ENCODE results near the gene GPR137.

Gene GPR137

DNA sequence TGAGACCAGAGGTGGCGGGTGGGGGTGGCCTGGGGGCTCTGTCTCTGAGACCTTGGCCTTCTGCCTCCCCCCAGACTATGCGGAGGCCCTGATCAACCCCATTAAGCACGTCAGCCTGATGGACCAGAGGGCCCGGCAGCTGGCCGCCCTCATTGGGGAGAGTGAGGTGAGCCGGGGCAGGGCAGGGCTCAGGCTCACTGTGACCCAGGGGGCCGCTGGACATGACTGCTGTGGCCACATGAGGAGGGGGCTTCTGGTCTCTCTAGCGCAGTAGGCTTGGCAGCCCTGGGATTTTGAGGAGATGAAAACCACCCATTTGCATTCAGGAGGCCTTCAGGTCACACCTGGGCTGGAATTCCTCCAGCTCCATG, 21.7 kb upstream of the GPR137 start:
- no peak for DNase-seq (ENCODE audit: low read depth)

GRCh38 chr11:64264371-64264852, 21.2 kb upstream of the GPR137 start:
- DNase-seq (ENCODE audit: low read depth), result no peak

DNA sequence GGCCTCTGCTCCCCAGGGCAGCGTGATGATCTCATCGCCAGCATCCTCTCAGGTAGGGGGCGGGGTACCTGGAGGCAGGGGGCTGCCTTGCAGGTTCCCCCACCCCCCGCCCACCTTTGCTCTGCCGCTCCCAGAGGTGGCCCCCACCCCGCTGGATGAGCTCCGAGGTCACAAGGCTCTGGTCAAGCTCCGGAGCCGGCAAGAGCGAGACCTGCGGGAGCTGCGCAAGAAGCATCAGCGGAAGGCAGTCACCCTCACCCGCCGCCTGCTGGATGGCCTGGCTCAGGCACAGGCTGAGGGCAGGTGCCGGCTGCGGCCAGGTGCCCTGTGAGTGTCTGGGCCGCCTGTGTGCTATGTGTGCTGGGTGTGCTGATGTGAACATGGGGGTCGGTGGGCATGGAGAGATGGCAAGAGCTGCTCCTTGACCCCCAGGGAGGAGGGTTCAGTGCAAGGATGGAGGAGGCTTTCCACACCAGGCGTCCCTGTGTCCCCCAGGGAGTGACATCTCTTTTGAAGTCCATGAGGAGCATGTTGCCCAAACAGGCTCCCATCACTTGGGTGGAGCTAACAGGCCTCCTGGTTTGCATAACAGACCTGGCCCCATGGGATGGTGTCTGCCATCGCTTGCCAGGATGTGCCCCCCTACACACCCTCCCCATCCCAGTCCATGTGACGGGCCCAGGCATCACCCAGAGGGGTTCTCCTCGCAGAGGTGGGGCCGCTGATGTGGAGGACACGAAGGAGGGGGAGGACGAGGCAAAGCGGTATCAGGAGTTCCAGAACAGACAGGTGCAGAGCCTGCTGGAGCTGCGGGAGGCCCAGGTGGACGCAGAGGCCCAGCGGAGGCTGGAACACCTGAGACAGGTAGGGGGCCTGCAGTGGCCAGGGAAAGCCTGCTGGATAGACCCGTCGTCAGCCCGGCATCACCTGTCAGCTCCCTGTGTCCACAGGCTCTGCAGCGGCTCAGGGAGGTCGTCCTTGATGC, 20.2 kb upstream of the GPR137 start:
- DNase-seq (ENCODE audit: low read depth), result no peak

DNA sequence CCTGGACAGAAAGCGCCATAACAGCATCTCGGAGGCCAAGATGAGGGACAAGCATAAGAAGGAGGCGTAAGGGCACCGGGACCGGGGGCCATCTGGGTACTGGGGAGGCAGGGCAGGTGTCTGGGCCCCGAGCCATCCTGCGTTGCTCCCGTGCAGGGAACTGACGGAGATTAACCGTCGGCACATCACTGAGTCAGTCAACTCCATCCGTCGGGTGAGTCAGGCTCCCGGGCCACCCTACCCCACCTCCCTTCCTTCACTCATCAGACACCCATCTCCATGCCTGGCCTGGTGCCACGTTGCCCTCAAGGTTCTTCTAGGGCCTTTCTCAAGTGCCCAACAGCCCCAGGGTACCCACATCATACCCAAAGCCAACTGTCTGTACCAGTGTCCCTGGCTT, 19.3 kb upstream of the GPR137 start:
- no peak for DNase-seq (ENCODE audit: low read depth)

DNA sequence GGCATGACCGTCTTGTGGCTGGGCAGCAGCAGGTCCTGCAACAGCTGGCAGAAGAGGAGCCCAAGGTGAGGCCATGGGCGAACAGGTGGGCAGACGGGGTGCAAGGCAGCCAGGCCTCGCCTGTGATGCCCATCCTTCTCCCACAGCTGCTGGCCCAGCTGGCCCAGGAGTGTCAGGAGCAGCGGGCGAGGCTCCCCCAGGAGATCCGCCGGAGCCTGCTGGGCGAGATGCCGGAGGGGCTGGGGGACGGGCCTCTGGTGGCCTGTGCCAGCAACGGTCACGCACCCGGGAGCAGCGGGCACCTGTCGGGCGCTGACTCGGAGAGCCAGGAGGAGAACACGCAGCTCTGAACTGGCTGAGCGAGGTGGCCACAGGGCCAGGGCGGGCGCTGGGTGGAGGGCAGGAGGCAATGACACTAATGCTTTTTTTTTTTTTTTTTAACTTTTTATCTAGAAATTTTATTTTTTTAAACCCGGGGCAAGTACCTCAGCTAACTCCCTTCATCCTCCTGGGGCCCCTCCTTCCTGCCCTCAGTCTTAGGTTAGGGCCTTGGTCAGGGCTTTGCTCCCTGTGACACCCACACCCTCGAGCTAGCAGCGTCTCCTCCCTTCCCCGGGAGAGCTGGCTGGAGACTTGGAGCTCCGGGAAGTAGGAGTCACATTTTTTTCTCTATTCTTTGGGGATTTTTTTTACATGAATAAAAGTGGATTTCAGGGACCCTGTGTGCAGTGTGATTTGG, 18.3 kb upstream of the GPR137 start:
- no peak for DNase-seq (ENCODE audit: low read depth)

GRCh38 chr11:64268025-64268892, 17.4 kb upstream of the GPR137 start:
- no peak for DNase-seq (ENCODE audit: low read depth)

- no peak for DNase-seq (ENCODE audit: low read depth)
Observed at GRCh38 chr11:64268893-64269539, 16.6 kb upstream of the GPR137 start.

DNA sequence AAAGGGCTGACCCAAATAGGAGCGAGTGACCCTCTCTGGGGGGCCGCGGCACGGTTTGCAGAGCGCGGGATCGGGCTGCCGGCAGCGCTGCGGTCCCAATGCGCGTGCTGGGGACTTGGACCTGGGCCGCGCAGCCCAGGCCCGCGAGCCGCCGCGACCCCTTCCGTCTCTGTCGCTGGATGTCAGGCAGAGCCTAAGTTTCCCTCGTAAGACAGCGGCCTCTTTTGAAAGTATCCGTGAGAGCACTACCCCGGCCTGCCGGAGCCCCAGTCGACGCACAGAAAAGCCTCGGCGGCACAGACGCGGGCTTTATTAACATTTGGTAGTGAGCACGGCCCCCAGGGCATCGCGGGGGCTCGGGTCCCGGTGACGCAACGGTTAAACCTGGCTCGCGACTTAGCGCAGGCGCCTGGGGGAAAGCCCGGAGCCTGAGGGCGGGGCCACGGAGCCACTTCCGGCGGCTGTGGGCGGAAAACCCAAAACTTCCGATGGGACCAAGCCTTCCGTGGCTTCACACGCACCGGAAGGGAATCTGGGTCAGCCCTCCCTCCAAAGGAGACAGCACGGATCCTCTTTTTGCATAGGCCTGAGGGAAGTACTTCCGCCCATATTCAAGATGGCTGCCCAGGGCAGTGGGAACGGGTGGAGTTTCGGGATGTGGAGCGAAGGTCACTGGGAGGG, 16.0 kb upstream of the GPR137 start:
- peak; percentile 100 for DNase-seq (ENCODE audit: low read depth)

DNA sequence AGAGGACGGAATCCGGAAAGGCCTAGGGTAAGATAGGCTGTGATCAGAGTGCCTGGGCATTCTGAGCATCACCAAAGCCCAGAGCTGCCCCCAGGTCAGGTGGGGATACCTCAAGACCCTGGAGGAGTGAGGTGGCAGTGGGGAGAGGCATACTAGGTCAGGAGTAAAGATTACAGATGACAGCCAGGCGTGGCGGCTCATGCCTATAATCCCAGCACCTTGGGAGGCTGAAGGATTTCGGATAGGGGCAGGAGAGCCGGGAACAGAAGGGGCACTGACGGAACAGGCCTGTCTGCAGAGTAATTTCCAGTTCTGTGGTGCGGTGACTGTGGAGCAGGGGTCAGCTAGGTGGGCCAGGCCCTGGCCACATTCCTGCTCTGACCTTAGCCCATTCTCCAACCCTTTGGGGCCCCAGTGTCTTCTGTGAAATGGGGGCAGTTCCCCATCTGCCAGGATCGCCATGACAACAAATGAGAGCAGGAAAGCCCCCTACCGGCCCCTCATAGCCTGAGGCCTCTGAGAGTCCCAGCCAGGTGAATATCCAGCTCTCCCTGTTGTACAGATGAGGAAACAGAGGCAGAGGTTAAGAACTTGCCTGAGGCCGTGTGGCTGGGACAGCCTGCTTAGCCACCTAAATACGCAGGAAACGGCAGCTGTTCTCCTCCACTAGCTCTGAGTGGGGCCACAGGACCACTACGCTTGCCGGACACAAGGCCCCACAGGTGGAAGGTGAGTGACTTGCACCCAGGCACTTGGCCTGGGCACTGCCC, 10.4 kb upstream of the GPR137 start:
- DNase-seq (ENCODE audit: low read depth), result no peak

- DNase-seq (ENCODE audit: low read depth), result no peak
Observed at GRCh38 chr11:64275841-64276240, 9.8 kb upstream of the GPR137 start.

GRCh38 chr11:64276653-64277431, 8.8 kb upstream of the GPR137 start:
- DNase-seq (ENCODE audit: low read depth), result no peak

DNA sequence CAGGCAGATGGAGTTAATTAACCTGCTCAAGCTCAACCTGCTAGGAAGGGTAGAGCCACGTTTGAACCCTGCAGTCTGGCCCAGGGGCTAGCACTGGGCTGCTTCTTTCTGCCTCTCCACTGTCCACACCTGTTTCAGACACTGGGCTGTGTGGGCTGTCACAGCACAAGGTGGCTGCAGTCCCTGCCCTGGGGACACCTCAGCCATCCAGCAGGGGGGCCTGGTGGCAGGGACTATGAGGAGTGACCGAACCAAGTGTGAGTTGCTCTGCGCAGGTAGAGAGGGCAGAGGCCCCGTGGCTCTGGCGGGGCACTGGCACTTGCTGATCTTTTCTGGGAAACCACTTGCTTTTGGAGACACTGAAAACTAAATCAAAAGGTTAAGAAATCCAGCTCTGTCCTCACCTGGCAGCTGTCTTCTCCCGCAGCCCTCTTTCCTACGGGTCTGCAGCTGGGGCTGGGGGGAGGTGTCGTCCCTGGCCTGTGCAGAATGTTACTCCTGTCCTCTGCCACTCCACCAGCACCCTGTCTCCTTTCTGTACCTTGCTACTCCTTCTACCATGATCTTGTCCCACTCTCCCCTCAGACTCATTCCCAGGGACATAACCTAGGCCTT, 7.0 kb upstream of the GPR137 start:
- no peak for DNase-seq (ENCODE audit: low read depth)

DNA sequence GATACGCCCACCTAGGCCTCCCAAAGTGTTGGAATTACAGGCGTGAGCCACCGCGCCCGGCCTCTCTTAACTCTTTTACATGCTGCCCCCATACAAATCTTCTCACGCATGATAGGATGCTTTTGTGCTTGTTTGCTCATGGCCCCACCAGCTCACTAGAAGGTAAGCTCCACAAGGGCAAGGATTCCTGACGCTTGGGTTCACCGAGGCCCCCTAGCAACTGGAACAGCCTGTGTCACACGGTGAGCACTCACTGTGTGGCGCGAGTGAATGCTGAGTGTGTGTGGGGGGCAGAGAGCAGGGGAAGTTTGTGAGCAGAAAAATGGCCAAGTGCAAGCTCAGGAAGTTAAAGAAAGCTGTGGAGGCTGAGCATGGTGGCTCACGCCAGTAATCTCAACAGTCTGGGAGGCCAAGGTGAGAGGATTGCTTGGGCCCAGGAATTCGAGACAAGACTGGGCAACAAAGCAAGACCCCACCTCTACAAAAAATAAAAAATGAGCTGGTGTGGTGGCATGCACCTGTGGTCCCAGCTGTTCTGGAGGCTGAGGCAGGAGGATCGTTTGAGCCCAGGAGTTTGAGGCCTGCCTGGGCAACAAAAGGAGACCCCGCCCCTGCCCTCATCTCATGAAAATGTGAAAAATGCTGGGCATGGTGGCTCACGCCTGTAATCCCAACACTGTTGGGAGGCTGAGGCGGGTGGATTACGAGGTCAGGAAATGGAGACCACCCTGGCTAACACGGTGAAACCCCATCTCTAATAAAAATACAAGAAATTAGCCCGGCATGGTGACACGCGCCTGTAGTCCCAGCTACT, 3.5 kb upstream of the GPR137 start:
- DNase-seq (ENCODE audit: low read depth), result no peak

DNA sequence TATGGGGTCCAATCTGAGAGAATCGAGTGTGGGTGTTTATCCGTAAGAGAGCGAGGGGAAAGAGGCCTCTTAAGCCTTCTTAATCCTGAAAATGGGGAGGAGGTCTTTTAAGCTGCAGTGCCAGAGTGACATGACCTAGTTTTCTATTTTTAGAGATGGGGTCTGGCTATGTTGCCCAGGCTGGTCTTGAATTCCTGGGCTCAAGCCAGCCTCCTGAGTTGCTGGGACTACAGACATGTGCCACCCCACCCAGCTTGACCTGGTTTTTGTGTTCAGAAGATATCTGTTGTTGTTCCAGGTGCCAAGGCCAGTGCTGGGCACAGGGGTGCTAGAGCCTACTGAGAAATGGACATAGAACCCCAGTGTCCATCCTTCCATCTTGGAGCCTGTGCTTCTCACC, 2.6 kb upstream of the GPR137 start:
- no peak for DNase-seq (ENCODE audit: low read depth)

GRCh38 chr11:64284048-64284961, 1.3 kb upstream of the GPR137 start, which contains the start of gene BAD:
Gene BAD (minus strand): TSS chr11:64284665. CDS start chr11:64284368, 297 bp downstream.
- peak; percentile 81 for DNase-seq (ENCODE audit: low read depth)

DNA sequence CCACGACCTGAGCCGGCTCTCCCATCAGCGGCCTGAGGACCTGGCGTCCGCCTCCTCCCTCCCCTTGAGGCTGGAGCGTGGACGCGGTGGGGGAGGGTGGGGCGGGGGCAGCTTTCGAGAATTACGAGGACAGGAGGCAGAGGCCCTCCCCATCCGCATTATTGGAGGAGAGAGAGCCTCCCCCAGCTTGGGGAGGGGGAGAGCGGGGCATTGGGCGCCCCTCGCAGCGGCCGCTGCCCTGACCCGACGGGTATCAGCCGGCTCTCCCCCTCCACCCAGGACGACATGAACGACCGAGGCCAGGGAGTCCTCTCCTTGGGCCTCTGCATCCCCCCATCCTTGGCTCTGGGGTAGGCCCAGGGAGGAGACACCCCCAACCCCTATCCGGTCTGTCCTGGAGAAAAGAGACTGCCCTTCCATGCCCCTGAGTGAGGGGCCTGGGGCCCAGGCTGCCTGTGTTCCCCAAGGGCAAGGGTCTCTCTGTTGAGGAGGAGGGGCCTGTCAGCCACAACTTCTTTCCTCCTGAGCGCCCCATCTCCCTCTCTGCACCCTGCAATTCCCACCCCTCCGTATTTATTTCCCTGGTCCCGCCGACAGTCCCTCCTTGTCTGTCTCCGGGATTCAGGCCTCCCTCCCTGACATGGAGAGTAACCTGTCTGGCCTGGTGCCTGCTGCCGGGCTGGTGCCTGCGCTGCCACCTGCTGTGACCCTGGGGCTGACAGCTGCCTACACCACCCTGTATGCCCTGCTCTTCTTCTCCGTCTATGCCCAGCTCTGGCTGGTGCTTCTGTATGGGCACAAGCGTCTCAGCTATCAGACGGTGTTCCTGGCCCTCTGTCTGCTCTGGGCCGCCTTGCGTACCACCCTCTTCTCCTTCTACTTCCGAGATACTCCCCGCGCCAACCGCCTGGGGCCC, 495 bp downstream of the GPR137 start:
- DNase-seq (ENCODE audit: low read depth), result no peak
